HG03097 (cell line): ENCODE data around the gene CCDC121.
A peak's percentile ranks its signal among the peaks of the same experiment; 100 is the strongest.
"Not testable (repeated sequence)": the region's sequence is repeated elsewhere in the genome, so short reads cannot be mapped to it uniquely, and the experiment has no call there.

Experiments
- ATAC-seq: cut with Tn5 transposase; IDR thresholded peaks from one replicate; pipeline ENCODE4 v1.9.1; 2021; ENCODE audit not compliant: unreplicated experiment, low FRiP score

CCDC121 gene

GRCh38 chr2:27638037-27638637, 9.3 kb upstream of the CCDC121 start:
- no peak for ATAC-seq

- ATAC-seq = no peak
Measured at GRCh38 chr2:27636766-27637165, 8.0 kb upstream of the CCDC121 start.

GRCh38 chr2:27634291-27634690, 5.5 kb upstream of the CCDC121 start:
- no peak for ATAC-seq

GRCh38 chr2:27630257-27630656, 1.4 kb upstream of the CCDC121 start:
- ATAC-seq = not testable (repeated sequence)

- ATAC-seq = peak; percentile 15
Measured at GRCh38 chr2:27627963-27628766, 647 bp downstream of the CCDC121 start.

GRCh38 chr2:27626921-27627320, 1.9 kb downstream of the CCDC121 start:
- not testable (repeated sequence) for ATAC-seq

GRCh38 chr2:27626323-27626722, 2.5 kb downstream of the CCDC121 start:
- ATAC-seq = not testable (repeated sequence)

GRCh38 chr2:27624943-27625342, 3.9 kb downstream of the CCDC121 start:
- no peak for ATAC-seq

- no peak for ATAC-seq
Measured at GRCh38 chr2:27622921-27623384, 5.9 kb downstream of the CCDC121 start.

- no peak for ATAC-seq
Measured at GRCh38 chr2:27621524-27621923, 7.3 kb downstream of the CCDC121 start.

- ATAC-seq = no peak
Measured at GRCh38 chr2:27615316-27615715, 13.5 kb downstream of the CCDC121 start.

- ATAC-seq = no peak
Measured at GRCh38 chr2:27613985-27614384, 14.8 kb downstream of the CCDC121 start.

GRCh38 chr2:27606611-27607010, 22.2 kb downstream of the CCDC121 start:
- ATAC-seq = no peak

GRCh38 chr2:27596627-27597026, 32.2 kb downstream of the CCDC121 start:
- ATAC-seq = no peak

- ATAC-seq = not testable (repeated sequence)
Measured at GRCh38 chr2:27595412-27595811, 33.4 kb downstream of the CCDC121 start.

GRCh38 chr2:27594020-27594703, 34.6 kb downstream of the CCDC121 start:
- ATAC-seq = not testable (repeated sequence)

GRCh38 chr2:27593240-27593639, 35.6 kb downstream of the CCDC121 start:
- no peak for ATAC-seq

- ATAC-seq = no peak
Measured at GRCh38 chr2:27591745-27592144, 37.1 kb downstream of the CCDC121 start.

GRCh38 chr2:27588308-27588707, 40.5 kb downstream of the CCDC121 start:
- no peak for ATAC-seq

GRCh38 chr2:27587025-27587424, 41.8 kb downstream of the CCDC121 start:
- ATAC-seq = no peak

- ATAC-seq = no peak
Measured at GRCh38 chr2:27584597-27584996, 44.2 kb downstream of the CCDC121 start.
